Keratinocyte (primary cell): ENCODE data around the gene CZIB.

ENCODE experiments used
- CTCF ChIP-seq, 3 experiments: IDR thresholded peaks in 1 of 3; conservative IDR thresholded peaks in 1 of 3; optimal IDR thresholded peaks in 1 of 3; 2 replicates in 2 of 3; 3 replicates in 1 of 3; pipeline versions ENCODE3 to v1.5.1; 2011; ENCODE audit warnings: low read length in 3 of 3, mild to moderate bottlenecking in 3 of 3, moderate library complexity in 2 of 3, control low read depth in 1 of 3, inconsistent platforms in 1 of 3; ENCODE audit not compliant: insufficient read depth in 2 of 3; ENCODE audit errors: extremely low read depth in 1 of 3
- EZH2 ChIP-seq: IDR thresholded peaks from one replicate; pipeline ENCODE4 v1.6.1; 2012; ENCODE audit warnings: inconsistent platforms, mild to moderate bottlenecking, low read length, moderate library complexity

GRCh38 chr1:53267761-53268160 lies 47.3 kb upstream of the CZIB start:
- TF ChIP-seq EZH2 (no peak), CTCF (optimal IDR thresholded peaks at IDR 0.05 in 1 of 3, IDR thresholded peaks at IDR 0.05 in 1 of 3, conservative IDR thresholded peaks at IDR 0.05 in 1 of 3; ENCODE audit: extremely low read depth in 1 of 3, insufficient read depth in 2 of 3, low read length in 3 of 3) (no peak)
